GM23248 (cell line): ENCODE measurements around the gene DNAJC21. TPM values are rescaled to one million over a fixed set of nuclear protein-coding genes. Genes with fewer than 3 reads are reported as not detected.

Experiments used
- DNase-seq: peaks from one replicate; pipeline ENCODE4 v3.0.0-alpha.2; 2015
- H2AFZ ChIP-seq: fragments of 200-600 bp; sonication (generic); 2 replicates; pipeline ENCODE4 v1.6.1; 2016; ENCODE audit warnings: antibody characterized with exemption
- H3F3A ChIP-seq: fragments of 200-600 bp; sonication (generic); 2 replicates; pipeline ENCODE4 v1.6.1; 2016; ENCODE audit warnings: mild to moderate bottlenecking, antibody characterized with exemption, mixed run types; ENCODE audit not compliant: insufficient read depth
- H3K27ac ChIP-seq: fragments of 200-600 bp; sonication (generic); 2 replicates; pipeline ENCODE4 v1.5.1; 2016; ENCODE audit warnings: mild to moderate bottlenecking
- H3K27me3 ChIP-seq: fragments of 200-600 bp; sonication (generic); replicated peaks from 2 replicates; pipeline ENCODE4 v1.6.1; 2016; ENCODE audit warnings: mild to moderate bottlenecking; ENCODE audit not compliant: insufficient read depth
- H3K36me3 ChIP-seq: fragments of 200-600 bp; sonication (generic); 2 replicates; pipeline ENCODE4 v1.6.1; 2016; ENCODE audit warnings: low read depth, mild to moderate bottlenecking
- H3K4me1 ChIP-seq: fragments of 200-600 bp; sonication (generic); 2 replicates; pipeline ENCODE4 v1.6.1; 2016; ENCODE audit warnings: mild to moderate bottlenecking; ENCODE audit not compliant: insufficient read depth
- H3K4me2 ChIP-seq: fragments of 200-600 bp; sonication (generic); one replicate; pipeline ENCODE4 v1.6.1; 2016; ENCODE audit warnings: mild to moderate bottlenecking; ENCODE audit not compliant: unreplicated experiment
- H3K4me3 ChIP-seq: fragments of 200-600 bp; sonication (generic); 2 replicates; pipeline ENCODE4 v1.5.1; 2016; ENCODE audit warnings: mild to moderate bottlenecking
- H3K79me2 ChIP-seq: fragments of 200-600 bp; sonication (generic); 2 replicates; pipeline ENCODE4 v1.6.1; 2016; ENCODE audit warnings: mild to moderate bottlenecking; ENCODE audit not compliant: insufficient read depth
- H3K9ac ChIP-seq: fragments of 200-600 bp; sonication (generic); 2 replicates; pipeline ENCODE4 v1.6.1; 2016; ENCODE audit warnings: mild to moderate bottlenecking
- H3K9me2 ChIP-seq: fragments of 200-600 bp; sonication (generic); 2 replicates; pipeline ENCODE4 v1.6.1; 2016; ENCODE audit warnings: mixed run types, mild to moderate bottlenecking, moderate library complexity; ENCODE audit not compliant: insufficient read depth
- H3K9me3 ChIP-seq: fragments of 200-600 bp; sonication (generic); one replicate; pipeline ENCODE4 v1.6.1; 2017; ENCODE audit warnings: low read depth
- H4K20me1 ChIP-seq: fragments of 200-600 bp; sonication (generic); 2 replicates; pipeline ENCODE4 v1.6.0; 2016; ENCODE audit not compliant: insufficient read depth
- EZH2 ChIP-seq: fragments of 200-600 bp; sonication (generic); IDR thresholded peaks from 2 replicates; pipeline ENCODE4 v1.6.1; 2018; ENCODE audit warnings: antibody characterized with exemption, mild to moderate bottlenecking; ENCODE audit not compliant: insufficient read depth, poor library complexity, severe bottlenecking
- EZH2phosphoT487 ChIP-seq: fragments of 200-600 bp; sonication (generic); IDR thresholded peaks from 2 replicates; pipeline ENCODE4 v1.6.1; 2018; ENCODE audit warnings: antibody characterized with exemption, moderate library complexity, mild to moderate bottlenecking, low read depth; ENCODE audit not compliant: insufficient read depth
- WGBS, 2 experiments: methylation state at CpG; one replicate each; pipeline ENCODE4 v1.1.6; 2015 to 2017; ENCODE audit warnings: low lambda C conversion rate in 2 of 2, low coverage in 1 of 2; ENCODE audit errors: missing lambda C conversion rate in 2 of 2; 5-methylcytosine and 5-hydroxymethylcytosine counted together
- in situ Hi-C: fragments of 300-500 bp; cut with MboI; formaldehyde crosslinking; loops from 2 replicates; pipeline ENCODE4 v1.15.0; 2020
- polyA plus RNA-seq: library from polyadenylated mRNA; unstranded; fragments of >200 nt; fragmentation: Nextera tagmentation; extraction: Ambion mirVana; gene quantifications from 2 replicates; pipeline ENCODE4 v1.2.1, GENCODE V29; 2016
- total RNA-seq: library from RNA; depleted of rRNA; stranded (reverse); fragments of >200 nt; shearing (Covaris generic); gene quantifications from 2 replicates; pipeline ENCODE4 v1.2.3, GENCODE V29; 2014

DNAJC21 gene
- total and polyA plus RNA-seq, 2 experiments from 2014 or later, result 15.5 to 30.4 TPM

DNA sequence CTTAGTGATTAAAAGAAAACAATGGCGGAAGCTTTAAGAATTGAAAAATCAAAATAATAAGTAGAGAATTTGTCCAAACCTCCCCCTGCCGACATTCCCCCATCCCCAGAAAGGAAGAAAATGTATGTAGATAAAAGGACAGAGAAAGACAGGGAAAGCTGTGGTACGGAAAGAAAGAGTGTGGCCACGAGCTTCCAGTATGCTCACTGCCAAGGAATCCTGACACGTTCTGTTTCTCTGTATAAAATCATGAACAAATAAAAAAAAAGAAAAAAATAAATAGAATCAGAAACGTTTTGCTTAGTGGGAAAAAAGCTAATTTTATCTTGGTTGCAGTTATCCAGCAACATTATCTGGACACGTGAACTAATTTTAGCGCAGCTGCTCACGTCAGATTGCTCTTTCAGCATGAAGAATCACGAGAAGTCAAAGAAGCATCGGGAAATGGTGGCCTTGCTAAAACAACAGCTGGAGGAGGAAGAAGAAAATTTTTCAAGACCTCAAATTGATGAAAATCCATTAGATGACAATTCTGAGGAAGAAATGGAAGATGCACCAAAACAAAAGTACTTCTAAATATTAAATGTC lies 15.2 kb downstream of the DNAJC21 start:
- H3K79me2 ChIP-seq, result 0 out of 2 replicates have a peak, but pooled peaks cover 5% of the 10 kb centered on the region
- no peaks in the 10 kb centered on the region for H3K27me3 ChIP-seq
- no peaks in the 10 kb centered on the region for H3F3A ChIP-seq
- H3K4me1 ChIP-seq, result no peaks in the 10 kb centered on the region
- H4K20me1 ChIP-seq, result no peaks in the 10 kb centered on the region
- H3K9me3 ChIP-seq, result no peaks in the 10 kb centered on the region
- H3K4me3 ChIP-seq, result no peak overlapping the region
- H2AFZ ChIP-seq, result no peak overlapping the region
- H3K27ac ChIP-seq, result no peak overlapping the region
- TF ChIP-seq EZH2phosphoT487, result no peak
- TF ChIP-seq EZH2, result no peak
- peaks cover 53% of the 10 kb centered on the region for H3K36me3 ChIP-seq
- H3K9me2 ChIP-seq, result no peaks in the 10 kb centered on the region
- H3K4me2 ChIP-seq, result no peak overlapping the region
- WGBS, 2 experiments, result 82 to 84% methylated on average over 11 of the region's 11 CpGs
- H3K9ac ChIP-seq, result no peak overlapping the region
- in situ Hi-C loops, result no loop called here
- DNase-seq, result no peak

DNA sequence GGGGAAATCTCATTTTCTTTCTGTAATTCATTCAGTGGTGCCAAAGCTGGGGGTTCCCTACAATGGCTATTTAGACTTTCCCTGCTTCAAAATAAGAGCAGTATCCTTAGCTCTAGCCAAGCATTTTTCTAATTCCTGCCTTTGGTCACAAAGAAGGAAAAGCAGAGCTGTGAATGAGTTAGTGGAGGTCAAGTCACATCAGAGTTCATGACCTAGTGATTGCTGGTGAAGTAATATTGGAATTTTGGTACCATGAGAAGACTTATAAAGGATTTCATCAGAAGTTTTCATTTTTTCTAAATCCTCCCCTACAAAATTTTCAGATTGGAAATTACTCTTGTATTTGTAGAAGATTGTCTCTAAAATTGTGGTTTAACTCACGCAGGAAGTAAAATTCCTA lies 28.0 kb downstream of the DNAJC21 start:
- peak; percentile 22 for DNase-seq
- in situ Hi-C loops, result no loop called here

DNA sequence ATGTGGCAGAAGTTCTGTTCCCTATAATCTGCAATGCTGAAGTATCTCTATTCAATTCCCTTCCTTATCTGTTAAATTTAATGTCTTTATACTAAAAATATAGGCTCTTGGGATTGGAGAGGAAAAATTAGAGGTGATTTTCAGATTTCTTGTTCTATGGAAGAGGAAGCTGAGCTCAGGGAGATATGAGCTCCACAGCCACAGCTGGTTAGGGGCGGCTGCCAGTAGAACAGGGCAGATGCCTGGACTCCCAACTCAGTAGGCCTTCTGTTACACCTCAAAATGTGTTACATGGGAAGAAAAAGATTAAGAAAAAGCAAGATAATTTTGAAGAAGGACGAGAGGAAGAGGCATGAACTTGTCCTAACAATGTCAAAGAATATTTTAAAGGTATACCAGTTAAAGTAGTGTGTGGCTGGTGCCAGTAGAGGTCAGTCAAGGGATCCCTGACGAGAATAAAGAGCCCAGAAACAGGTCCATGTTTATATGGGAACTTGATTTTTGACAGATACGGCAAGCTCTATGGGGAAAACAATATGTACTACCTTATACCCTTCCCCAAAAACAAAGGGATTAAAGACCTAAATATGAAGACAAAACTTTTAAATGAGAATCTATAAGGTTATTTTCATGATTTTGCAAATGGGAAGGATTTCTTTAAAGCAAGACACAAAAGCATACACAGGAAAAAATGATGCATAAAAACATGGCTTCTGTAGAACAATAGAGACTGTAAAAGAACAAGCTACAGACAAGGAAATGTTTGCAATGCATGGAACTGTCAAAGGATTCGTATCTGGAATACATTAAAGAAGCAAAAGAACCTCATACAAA lies 28.7 kb downstream of the DNAJC21 start:
- no peaks in the 10 kb centered on the region for H3K27me3 ChIP-seq
- peak overlapping the region; percentile 31 for H3K27ac ChIP-seq
- H3F3A ChIP-seq, result peaks cover 30% of the 10 kb centered on the region
- TF ChIP-seq EZH2phosphoT487 (no peak), EZH2 (no peak)
- no peaks in the 10 kb centered on the region for H3K9me3 ChIP-seq
- no peak overlapping the region for H3K4me2 ChIP-seq
- peak; percentile 68 for DNase-seq
- WGBS, 2 experiments, result 32 to 39% methylated on average over 5 of the region's 5 CpGs
- no peaks in the 10 kb centered on the region for H3K79me2 ChIP-seq
- H3K9ac ChIP-seq, result peak overlapping the region; percentile 4; the same call in 1 of the 2 replicates
- H3K4me3 ChIP-seq, result no peak overlapping the region
- peaks cover 21% of the 10 kb centered on the region for H3K4me1 ChIP-seq
- peaks cover 23% of the 10 kb centered on the region for H3K36me3 ChIP-seq
- no peaks in the 10 kb centered on the region for H4K20me1 ChIP-seq
- no peaks in the 10 kb centered on the region for H3K9me2 ChIP-seq
- in situ Hi-C loops, result no loop called here
- H2AFZ ChIP-seq, result no peak overlapping the region

More for the DNA sequence above, 28.0 kb downstream of the DNAJC21 start:
- Histone ChIP-seq H3K27ac (peak overlapping the region; percentile 31), H3K4me1 (peaks cover 21% of the 10 kb centered on the region), H3K36me3 (peaks cover 23% of the 10 kb centered on the region), H2AFZ (no peak overlapping the region), H3K4me2 (no peak overlapping the region), H3K9me3 (no peaks in the 10 kb centered on the region), H4K20me1 (no peaks in the 10 kb centered on the region), H3K9ac (peak overlapping the region; percentile 4; the same call in 1 of the 2 replicates), H3K27me3 (no peaks in the 10 kb centered on the region), H3K79me2 (no peaks in the 10 kb centered on the region), H3F3A (peaks cover 30% of the 10 kb centered on the region), H3K9me2 (no peaks in the 10 kb centered on the region), H3K4me3 (no peak overlapping the region)
- 92 to 96% methylated on average over 1 of the region's 1 CpG for WGBS, 2 experiments
- TF ChIP-seq EZH2phosphoT487 (no peak), EZH2 (no peak)

DNA sequence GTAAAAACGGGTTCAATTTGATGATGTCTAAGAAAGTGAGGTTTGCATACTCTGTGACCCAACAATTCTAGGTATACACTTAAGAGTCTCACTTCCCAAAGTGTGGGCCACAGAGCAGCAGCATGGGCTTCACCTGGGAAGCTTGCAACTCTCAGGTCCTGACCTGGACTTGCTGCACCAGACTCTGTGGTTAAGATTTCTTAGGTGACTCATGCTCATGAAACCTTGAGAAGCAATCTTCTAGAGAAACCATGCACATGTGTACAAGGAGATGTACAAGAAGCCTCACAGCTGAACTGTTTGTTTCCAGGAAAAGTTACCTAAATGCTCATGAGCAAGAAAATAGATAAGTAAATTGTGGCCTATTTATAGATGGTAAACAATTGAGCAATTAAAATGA lies 30.0 kb downstream of the DNAJC21 start:
- H3K79me2 ChIP-seq, result no peaks in the 10 kb centered on the region
- in situ Hi-C loops, result no loop called here
- peaks cover 12% of the 10 kb centered on the region for H3K36me3 ChIP-seq
- H4K20me1 ChIP-seq, result no peaks in the 10 kb centered on the region
- no peak overlapping the region for H3K4me3 ChIP-seq
- H3K9me2 ChIP-seq, result no peaks in the 10 kb centered on the region
- peak; percentile 63 for DNase-seq
- WGBS, 2 experiments, result 93 to 97% methylated on average over 1 of the region's 1 CpG
- H3K27me3 ChIP-seq, result no peaks in the 10 kb centered on the region
- no peak overlapping the region for H3K4me2 ChIP-seq
- H3K27ac ChIP-seq, result no peak overlapping the region
- H3K9ac ChIP-seq, result no peak overlapping the region
- no peak for TF ChIP-seq EZH2phosphoT487
- no peak for TF ChIP-seq EZH2
- H3K9me3 ChIP-seq, result no peaks in the 10 kb centered on the region
- no peak overlapping the region for H2AFZ ChIP-seq
- peaks cover 30% of the 10 kb centered on the region for H3F3A ChIP-seq
- peaks cover 21% of the 10 kb centered on the region for H3K4me1 ChIP-seq
